GM19438 (cell line): ENCODE data around the gene WDR18.

Experiments
- ATAC-seq: cut with Tn5 transposase; IDR thresholded peaks from one replicate; pipeline ENCODE4 v1.9.1; 2021; ENCODE audit warnings: low read depth; ENCODE audit not compliant: unreplicated experiment

WDR18 gene, protein sequence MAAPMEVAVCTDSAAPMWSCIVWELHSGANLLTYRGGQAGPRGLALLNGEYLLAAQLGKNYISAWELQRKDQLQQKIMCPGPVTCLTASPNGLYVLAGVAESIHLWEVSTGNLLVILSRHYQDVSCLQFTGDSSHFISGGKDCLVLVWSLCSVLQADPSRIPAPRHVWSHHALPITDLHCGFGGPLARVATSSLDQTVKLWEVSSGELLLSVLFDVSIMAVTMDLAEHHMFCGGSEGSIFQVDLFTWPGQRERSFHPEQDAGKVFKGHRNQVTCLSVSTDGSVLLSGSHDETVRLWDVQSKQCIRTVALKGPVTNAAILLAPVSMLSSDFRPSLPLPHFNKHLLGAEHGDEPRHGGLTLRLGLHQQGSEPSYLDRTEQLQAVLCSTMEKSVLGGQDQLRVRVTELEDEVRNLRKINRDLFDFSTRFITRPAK

DNA sequence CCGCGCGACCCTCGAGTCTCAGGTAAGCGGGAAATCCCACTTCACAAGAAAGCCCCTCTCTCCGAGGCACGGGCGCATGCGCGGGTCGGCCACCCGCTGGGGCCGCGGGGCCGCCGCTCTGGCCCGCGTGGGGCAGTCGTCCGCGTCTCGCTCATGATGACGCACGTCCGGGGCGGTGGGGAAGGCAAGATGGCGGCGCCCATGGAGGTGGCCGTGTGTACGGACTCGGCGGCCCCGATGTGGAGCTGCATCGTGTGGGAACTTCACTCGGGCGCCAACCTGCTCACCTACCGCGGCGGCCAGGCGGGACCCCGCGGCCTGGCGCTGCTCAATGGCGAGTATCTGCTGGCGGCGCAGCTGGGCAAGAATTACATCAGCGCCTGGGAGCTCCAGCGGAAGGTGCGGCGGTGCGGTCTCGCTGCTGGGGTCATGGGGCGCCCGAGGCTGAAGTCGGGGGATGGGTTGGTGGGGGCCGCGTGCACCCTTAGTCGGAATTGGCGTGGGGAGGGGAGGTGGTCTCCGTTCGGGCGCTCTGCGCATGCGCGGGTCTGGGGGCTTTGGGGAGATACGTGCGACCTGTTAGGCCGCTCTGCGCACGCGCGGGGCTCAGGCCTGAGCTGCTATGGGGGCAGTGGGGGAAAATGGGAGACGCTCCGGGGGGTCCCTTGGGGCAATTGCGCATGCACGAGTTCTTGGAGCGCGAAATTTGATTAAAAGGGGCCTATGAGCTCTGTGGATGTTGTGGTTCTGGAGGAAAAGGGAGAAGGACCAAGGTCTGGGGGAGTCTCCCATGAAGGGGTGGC is at the start of gene WDR18:
TSS of gene WDR18 (plus strand) at position 181 of the 803 bp plus-strand sequence. CDS start at position 190, 9 bp downstream.
- no peak for ATAC-seq

DNA sequence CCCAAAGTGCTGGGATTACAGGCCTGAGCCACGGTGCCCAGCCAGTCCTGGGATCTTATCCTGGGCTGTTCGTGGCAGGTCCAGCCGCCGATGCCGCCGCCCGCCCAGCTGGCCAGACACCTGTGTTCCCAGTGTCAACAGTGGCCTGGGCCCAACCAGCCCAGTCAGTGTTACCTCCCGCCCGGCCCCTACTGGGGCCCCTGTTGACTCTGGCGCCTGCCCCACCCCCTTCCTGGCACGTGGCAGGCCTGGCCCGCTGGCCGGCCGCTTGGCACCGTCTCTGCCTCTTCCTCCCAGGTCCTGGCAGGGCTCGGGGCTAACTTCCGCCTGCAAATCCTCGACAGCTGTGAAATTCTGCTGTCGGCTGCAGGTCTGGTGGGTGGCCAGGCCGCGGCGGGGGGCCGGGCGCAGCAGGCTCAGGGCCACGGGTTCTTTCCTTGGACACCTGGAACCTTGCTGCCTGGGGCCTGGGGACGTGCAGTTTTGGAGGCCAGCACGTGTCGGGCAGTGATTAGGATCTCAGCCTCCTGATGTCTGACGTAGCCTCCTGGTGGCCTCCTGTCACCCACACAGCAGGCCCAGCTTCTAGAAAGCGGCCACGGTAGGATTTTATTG is 49.2 kb upstream of the WDR18 start:
- ATAC-seq = no peak

DNA sequence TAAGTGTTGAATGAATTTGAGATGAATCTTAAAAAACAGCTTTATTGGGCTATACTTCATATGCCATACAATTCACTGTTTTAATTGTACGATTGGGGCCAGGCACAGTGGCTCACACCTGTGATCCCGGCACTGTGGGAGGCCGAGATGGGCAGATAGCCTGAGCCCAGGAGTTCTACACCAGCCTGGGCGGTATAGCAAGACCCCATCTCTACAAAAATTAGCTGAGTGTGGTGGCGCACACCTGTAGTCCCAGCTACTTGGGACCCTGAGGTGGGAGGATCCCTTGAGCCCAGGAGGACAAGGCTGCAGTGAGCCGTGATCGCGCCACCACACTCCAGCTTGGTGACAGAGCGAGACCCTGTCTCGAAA is 48.0 kb upstream of the WDR18 start:
- no peak for ATAC-seq

DNA sequence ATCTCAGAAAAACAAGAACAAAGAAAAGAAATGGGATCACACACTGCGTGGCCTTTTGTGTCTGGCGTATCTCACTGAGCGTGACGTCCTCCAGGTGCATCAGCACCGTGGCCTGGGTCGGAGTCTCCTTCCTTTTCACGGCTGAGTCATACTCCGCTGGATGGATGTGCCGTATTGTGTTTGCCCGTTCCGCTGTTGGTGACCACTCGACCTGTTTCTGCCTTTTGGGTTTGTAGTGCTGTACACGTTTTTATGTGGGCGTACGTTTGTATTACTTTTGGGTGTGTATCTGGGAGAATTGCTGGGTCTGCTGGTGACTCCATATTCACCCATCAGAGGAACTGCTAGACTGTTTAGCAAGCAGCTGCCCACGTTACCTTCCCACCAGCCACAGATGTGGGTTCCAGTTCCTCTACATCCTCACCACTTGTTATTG is 46.9 kb upstream of the WDR18 start:
- ATAC-seq = no peak

DNA sequence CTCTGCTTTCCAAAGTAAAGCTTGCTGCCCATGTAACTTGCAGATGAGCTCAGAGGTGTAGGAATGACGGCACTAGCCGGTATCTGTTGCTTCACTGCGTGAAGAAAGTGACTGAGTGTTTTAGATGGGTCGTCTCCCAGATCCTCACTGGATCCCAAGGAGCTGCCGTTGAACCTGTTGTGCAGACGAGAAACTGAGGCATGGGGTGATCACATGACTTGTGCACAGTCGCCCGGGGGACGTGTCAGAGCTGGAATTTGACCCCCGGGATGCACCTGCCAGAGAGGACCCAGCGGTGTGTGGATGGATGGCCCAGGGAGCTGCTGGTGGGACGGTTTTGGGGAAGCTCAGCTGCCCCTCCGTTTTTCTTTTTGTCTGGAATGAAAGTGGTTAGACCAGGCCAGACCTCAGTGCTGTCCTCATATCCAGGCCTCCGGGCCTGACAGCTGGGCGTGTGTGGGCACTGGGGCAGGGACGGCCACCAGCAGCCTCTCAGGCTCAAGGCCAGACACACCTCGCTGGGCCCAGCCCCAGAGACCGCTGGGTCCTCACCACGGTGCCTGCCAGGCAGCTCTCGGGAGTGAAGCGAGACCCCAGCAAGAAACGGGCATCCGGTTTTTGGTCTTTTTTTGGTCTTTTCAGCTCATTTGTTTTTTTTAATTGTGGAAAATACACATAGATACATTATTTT is 45.8 kb upstream of the WDR18 start:
- no peak for ATAC-seq

DNA sequence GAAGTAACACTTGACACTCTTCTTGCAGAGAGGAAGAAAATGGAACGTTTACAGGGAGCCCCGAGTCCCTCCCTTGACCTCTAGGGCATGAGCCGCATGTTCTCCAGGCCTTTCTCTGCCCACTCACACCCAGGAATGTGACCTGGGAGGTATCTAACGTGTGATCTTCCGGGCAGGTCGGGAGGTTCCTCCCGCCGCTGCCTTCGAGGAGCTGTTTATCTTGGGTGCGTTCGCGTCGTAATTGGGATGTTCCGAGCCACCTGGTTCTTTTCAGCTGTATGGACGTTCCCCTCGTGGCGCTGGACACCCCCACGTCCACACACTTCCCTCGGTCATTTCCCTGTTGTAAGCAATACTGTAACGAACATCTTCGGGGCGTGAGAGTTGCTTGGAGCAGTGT is 44.7 kb upstream of the WDR18 start:
- no peak for ATAC-seq

DNA sequence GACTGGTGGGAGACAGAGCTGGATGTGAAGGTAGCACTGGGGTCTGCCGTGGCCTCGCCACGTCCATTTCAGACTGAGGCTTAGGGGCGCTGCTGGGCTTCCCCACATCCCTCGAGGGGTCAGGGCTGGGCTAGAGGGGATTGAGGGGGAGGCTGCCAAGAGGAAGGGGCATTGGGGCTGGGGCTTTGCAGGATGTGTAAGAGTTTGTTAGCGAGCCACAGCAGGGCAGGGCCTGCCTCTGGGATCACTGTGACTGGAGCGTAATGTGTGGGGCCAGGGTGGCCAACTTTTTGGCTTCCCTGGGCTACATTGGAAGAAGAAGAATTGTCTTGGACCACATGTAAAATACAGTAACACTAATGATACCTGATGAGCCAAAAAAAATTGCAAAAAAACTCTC is 44.2 kb upstream of the WDR18 start:
- ATAC-seq = no peak

DNA sequence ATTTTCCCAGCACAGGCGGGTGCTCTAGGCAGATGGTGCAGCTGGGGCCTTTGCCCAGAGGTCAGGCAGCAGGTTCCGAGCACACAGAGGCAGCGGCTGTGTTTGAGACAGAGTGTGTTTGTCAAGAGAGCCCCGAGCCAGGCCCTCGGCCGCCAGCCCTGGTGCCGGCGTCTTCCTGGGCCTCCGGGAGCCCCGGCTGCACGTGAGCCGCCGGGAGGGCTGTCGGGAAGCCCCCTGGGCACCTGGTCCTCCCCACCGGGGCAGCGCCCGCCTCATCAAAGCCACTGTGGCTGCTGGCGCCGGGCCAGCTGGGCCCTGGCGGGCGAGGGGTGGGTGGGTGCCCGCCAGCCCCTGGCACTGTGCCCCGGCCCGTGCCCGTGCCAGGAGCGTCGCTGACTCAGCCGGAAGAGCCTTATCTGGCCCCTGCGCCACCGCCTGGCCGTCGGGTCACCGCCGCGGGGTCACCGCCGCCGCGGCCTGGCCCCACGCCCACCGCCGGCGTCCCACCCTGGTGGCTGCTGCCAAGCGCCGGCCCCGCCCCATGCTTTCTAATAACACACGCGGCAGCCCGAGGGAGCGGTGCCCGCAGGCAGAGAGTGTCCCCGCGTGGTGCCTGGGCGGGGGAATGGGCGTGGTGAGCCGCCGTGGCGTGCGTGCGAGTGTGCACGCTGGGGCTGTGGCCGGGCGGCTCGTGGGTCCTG is 43.4 kb upstream of the WDR18 start:
- ATAC-seq = no peak

DNA sequence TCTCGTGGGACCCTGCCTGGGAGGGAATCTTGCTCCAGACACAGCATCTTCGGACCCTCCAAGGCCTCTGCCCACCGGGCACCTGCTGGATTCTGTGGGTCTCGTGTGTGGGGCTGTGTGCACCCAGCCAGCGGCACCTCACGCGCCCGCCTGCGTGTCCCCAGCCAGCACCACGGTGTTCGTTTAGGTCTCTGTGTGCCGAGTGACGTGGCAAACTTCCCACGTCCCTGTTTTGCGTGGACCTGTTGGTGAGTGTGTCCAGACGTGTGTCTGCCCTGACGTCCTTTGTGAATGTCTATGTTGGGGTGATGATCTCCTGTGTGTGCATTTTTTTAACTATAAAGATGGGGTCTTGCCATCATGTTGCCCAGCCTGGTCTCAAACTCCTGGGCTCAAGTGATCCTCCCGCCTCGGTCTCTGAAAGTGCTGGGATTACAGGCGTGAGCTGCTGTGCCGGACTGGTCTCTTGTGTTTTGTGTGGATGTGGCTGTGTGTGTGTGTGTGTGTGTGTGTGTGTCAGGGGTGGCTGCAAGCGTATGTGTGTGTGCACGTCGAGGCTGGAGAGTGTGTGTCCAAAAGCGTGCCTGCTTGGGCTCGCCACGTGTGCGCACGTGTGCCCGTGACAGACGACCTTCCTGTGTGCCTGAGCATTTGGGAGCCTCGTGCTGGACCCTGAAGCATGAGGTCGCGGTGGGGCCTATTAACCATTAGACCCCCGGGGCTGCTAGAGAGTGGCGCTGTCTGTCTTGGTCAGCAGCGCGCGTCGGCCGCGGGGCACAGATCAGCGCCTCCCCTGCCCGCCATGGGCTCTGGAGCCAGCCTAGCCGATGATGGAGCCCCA is 42.6 kb upstream of the WDR18 start:
- ATAC-seq = no peak

DNA sequence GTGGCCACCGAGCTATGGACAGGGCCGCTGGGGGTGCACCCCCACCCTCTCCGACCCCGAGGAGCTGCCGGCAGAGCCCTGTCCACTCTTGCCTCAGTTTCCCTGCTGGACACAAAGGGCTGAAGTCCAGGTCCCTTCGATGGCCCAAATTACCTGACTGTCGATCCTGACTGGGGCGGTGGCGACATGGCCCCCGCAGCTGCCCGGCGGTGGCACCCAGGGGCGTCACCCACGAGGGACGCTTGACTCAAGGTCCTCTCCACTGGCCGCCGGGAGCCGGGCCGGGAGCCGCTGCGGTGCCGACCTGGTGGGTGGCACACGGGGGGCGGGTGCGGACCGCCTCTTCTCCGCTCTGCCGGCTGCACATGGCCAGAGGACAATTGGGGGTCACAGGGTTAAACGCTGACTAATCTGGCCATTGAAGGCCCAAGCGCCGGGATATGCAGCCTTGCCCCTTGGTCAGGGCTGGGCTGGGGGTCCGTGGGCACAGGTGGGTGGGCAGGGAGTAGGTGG is 42.0 kb upstream of the WDR18 start:
- no peak for ATAC-seq

DNA sequence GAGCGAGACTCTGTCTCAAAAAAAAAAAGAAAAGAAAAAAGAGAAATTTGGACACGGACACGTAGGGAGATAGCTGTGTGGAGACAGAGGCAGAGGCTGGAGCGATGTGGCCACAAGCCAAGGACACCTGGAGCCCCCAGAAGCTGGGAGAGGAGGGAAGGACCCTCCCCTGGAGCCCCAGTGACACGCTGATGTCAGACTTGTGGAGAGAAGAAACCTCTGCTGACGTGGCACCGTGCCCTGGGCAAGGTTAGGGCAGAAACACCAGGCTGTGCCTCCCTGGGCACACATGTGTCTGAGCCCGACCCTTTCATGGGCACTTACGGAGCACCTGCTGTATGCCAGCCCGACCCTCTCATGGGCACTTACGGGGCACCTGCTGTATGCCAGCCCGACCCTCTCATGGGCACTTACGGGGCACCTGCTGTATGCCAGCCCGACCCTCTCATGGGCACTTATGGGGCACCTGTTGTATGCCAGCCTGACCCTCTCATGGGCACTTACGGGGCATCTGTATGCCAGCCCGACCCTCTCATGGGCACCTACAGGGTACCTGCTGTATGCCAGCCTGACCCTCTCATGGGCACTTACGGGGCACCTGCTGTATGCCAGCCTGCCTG is 40.5 kb upstream of the WDR18 start:
- no peak for ATAC-seq

DNA sequence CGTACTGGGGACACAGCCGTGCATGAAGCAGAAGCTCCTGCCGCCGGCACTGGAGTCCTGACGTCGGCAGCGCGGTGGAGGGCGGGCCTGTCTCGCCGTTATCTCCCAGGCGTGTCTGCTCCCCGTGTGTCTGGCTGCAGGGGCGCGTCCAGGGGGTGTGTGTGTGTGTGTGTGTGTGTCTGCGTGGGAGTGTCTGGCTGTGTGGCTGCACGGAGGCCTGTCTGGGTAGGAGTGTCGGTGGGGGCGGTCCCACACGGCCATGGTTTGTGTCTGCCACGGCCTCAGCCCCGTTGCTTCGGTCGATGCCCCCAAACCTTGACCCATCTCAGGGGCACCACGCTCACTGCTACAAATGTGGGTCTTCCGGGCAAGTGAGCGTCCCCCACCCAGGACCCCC is 40.0 kb upstream of the WDR18 start:
- ATAC-seq = no peak

DNA sequence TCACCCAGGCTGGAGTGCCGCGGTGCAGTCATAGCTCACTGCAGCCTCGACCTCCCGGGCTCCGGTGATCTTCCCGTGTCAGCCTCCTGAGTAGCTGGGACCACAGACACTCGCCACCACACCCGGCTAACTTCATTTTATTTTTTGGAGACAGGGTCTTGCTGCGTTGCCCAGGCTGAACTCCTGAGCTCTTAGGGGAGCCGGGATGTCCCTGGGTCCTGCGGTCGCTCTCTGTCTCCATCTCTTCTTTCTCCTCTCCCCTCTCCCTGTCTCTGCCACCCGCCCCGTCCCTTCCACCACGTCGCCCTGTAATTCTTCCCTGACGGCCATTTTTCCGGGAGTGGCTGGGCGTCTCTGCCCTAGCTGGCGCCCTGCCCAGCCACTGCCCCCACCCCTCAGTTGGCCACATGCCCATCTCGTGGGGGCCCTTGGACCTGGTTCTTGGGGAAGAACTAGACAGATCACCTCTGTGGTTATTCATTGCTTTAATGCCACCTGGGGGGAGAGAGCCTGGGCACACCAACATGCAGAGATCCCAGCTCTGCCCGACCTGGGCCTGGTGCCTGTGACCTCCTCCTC is 39.4 kb upstream of the WDR18 start:
- no peak for ATAC-seq

DNA sequence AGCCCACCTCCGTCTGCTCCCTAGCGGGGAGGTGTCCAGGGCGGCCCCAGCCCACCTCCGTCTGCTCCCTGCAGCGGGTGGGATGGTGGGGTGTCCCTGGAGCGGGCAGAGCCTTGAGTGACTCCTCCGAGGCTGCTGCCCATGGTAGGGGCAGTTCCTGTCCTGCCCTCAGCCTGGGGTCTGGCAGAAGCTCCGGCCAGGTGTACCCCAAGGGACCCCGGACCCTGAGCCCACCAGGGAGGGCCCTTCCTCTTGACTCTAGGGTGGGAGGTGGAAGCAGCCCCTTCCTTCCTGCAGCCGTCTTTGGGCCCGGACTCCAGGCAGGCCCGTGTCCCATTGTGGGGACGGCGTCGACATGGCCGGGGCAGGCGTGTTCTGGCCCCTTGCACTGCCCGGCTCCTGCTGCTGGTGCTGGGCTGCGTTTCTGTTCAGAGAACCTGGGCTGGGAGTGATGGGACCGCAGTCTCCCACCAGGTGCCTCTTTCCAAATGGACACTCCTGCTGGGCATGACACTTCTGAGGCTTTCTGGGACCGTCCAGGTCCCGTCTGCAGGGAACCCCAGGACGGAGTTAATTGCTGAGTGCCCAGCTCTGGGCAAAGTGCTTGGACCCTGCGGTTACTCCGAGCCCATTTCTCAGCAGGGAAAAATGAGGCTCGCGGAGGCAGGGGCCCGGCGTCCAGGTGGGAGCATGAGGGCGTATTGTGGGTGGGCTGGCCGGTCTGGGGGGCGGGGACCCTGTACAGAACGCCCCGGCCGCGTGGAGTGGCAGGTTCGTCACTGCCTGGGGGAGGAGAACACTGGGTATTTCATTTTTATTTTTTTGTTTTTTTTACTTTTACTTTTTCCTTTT is 38.5 kb upstream of the WDR18 start:
- ATAC-seq = no peak

DNA sequence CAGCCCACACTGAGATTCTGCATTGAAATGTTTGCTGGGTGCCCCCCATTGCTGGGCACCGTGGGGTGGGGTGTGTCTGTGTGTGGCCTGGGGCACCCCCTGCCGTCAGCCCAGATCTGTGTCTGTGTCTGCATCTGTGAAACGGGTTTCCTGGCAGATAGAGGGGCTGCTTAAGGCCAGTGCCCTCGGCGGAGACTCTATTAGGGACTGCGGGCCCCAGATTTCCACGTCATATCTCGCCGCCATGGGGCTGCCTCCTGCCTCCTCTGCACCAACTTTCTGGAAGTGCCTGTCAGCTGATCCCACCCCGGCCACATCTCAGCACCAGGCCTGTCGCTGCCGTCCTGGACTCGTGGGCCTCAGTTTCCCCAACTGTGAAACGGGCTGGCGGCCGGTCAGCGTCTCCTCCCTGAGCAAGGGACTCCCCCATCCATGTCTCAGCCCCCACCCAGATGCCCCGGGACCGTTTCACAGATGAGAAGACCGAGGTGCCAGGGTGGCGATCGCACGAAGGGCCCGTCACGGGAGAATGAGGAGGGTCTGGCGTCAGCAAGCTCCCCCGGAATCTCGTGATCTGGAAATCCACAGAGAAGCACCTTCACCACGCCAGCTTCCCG is 36.9 kb upstream of the WDR18 start:
- ATAC-seq = peak; percentile 17

DNA sequence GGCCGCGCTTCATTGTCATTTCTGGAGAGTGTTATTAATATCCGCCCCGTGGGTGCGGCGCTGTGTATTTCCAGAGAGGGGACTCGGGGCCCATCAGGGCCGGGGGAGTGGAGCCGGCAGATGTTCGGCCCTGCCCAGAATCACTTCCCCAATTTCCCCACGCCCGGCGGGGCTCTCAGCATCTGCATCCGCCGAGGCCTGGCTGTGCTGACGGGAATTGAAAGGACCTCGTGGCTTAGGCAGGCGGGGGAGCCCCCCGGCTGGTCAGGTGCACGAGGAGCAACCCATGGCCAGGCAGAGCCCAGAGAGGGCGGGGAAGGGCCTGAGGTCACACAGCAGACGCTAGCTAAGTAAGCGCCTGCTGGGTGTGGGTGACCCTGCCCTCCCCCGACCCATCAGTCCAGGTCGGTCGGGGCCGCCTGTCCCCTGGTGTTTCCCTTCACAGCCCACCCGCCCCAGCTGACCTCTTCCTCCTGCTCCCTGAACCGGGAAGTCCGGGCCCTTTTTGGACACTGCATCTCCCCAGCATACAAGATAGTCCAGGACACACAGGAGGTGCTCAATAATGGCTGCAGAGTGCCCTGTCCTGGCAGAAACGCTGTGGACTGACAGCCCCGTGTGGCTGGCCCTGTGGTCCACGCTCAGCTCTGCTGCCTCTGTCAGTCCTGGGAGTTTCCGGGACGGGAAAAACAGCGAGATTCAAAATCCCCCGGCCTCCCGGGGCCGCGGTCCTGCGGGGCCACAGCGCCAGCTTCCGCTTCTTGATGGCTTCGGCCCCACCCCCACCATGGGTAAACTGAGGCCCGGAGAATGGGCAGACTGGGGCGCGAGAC is 36.2 kb upstream of the WDR18 start:
- ATAC-seq = peak; percentile 56
